Measurements from ENCODE around the gene ZNF823.
"Not testable (repeated sequence)": the region's sequence is repeated elsewhere in the genome, so short reads cannot be mapped to it uniquely, and the experiment has no call there.

Gene ZNF823

GRCh38 chr19:11738746-11739620 lies at the start of gene ZNF823:
Gene ZNF823 (minus strand): TSS chr19:11738946. CDS start chr19:11738819, 127 bp downstream.
- peak; percentile 100 for DNase-seq (ENCODE audit: low spot score)

GRCh38 chr19:11787536-11787935 lies 48.8 kb upstream of the ZNF823 start:
- DNase-seq (ENCODE audit: low spot score) = no peak

DNA sequence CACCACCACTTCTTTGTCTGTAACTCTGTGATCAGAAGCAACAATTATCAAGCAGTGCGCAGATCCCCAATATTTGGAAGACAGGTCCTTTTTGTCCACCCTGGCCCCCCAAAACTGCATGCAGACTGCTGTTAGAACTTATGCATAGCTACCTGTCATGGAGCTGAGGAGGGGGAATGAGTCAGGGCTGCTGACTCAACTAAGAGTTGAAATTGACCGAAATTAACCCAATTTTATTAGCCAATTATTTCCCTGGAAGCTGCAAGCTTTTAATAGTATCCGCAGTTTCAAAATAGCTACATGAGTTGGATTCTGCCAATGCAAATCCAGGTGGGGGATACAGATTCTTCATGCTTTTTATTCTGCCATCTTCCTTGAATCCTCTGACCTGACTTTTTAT lies 45.6 kb upstream of the ZNF823 start:
- no peak for DNase-seq (ENCODE audit: low spot score)

- no peak for DNase-seq (ENCODE audit: low spot score)
Measured at GRCh38 chr19:11783767-11784166, 45.0 kb upstream of the ZNF823 start.

GRCh38 chr19:11781295-11782057 lies 42.7 kb upstream of the ZNF823 start:
- no peak for DNase-seq (ENCODE audit: low spot score)

DNA sequence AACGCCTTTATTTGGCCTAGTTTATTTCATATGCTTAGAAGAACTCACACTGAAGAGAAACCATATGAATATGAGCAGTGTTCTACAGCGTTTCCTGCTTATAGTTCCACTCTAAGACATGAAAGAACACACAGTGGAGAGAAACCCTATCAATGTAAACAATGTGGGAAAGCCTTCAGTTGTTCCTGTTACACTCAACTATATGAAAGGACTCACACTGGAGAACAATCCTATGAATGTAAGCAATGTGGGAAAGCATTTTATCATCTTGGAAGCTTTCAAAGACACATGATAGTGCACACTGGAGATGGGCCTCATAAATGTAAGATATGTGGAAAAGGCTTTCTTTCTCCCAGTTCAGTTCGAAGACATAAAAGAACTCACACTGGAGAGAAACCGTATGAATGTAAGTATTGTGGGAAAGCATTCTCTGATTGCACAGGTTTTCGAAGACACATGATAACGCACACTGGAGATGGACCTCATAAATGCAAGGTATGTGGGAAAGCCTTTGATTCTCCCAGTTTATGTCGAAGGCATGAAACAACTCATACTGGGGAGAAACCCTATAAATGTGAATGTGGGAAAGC lies 41.8 kb upstream of the ZNF823 start:
- DNase-seq (ENCODE audit: low spot score) = no peak

GRCh38 chr19:11776669-11777068 lies 37.9 kb upstream of the ZNF823 start:
- not testable (repeated sequence) for DNase-seq (ENCODE audit: low spot score)

DNA sequence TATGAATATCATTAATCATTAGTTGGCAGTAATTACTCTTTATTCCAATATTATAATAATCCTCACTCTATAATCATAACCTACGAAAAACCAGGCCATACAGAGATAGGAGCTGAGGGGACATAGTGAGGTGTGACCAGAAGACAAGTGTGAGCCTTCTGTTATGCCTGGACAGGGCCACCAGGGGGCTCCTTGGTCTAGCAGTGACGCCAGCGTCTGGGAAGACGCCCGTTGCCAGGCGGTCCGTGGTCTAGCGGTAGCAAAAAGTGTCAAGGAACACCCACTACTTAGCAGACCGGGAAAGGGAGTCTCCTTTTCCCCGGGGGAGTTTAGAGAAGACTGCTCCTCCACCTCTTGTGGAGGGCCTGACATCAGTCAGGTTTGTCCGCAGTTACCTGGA lies 32.8 kb upstream of the ZNF823 start:
- not testable (repeated sequence) for DNase-seq (ENCODE audit: low spot score)

DNA sequence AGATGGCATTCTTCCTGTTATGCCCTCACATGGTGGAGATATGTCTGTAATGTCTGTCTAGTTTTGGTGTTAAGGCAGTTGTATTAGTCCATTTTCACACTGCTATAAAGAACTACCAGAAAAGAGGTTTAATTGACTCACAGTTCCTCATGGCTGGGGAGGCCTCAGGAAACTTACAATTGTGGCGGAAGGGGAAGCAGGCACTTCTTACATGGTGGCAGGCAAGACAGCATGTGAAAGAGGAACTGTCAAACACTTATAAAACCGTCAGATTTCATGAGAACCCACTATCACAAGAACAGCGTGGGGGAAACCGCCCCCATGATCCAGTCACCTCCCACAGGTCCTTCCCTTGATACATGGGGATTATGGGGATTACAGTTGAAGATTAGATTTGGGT lies 31.2 kb upstream of the ZNF823 start:
- no peak for DNase-seq (ENCODE audit: low spot score)

- peak; percentile 9 for DNase-seq (ENCODE audit: low spot score)
Measured at GRCh38 chr19:11767633-11768133, 28.9 kb upstream of the ZNF823 start.

DNA sequence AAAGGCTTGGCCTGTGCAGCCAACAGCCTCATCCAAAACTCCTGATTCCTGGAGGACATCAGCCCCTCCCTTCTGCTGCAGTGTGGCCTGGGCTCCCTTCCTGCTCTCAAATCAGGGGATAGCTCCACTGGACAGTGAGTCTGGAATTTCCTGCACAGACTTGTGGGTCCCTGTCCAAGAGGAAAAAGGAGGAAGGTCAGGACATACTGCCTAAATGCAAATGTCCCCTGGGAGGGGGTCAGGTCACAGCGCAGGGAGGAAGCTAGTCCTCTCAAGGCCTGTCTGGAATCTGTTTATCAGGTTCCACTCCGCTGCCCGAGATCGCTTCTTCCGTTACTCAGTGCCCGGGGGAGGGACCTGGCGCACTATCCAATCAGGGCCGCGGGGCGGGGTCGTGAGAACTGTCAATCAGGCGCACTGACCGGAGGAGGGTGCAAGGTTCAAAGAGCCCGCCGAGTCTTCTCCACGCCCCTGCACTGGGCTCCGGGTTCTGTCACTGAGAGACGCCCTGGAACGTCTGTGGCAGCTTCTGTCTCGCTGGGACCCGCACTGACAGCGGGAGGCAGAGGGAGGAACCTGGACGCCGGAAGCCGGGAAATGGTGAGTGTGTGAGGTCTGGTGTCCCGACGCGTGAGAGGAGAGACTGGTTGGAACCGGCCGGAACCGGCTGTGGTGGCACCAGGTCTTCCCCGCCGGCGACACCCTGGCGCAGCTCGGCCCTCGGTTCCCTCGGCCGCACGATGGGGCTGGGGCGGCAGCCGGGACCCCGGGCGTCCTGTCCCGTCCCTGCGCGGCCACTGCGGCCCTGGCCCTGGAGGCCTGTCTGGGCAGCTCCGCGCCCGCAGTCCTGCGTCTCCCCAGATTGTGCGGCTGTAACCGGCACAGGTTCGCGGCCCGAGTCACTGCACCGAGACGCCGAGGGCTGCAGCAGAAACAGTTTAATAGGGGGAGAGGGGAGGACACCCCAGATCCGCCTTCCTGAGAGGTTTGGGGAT lies 28.1 kb upstream of the ZNF823 start, which contains the start of gene ZNF441:
Gene ZNF441, plus strand, starts transcription at position 404 of the 995 bp plus-strand sequence. Its CDS starts 194 bp downstream, at position 598.
- peak; percentile 97 for DNase-seq (ENCODE audit: low spot score)

GRCh38 chr19:11763611-11764010 lies 24.9 kb upstream of the ZNF823 start:
- no peak for DNase-seq (ENCODE audit: low spot score)

DNA sequence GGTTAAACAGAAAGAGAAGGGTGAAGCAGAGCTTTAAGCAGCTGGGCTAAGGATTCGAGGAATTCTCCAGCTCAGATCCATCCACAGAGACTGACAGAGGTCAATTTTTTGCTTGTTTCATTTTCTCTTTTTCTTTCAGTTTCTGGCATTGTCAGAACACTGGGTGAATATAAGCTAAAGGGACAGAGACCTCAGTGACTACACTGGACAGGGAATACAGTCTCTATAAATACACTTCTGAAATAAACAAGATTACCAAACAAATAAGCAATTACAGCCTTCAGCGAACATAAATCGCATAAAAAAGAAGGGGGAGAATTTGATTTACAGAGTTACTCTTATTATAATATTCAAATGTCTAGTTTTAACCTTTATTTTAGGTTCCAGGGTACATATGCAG lies 24.4 kb upstream of the ZNF823 start:
- DNase-seq (ENCODE audit: low spot score) = no peak

GRCh38 chr19:11759805-11760204 lies 21.1 kb upstream of the ZNF823 start:
- DNase-seq (ENCODE audit: low spot score) = no peak

DNA sequence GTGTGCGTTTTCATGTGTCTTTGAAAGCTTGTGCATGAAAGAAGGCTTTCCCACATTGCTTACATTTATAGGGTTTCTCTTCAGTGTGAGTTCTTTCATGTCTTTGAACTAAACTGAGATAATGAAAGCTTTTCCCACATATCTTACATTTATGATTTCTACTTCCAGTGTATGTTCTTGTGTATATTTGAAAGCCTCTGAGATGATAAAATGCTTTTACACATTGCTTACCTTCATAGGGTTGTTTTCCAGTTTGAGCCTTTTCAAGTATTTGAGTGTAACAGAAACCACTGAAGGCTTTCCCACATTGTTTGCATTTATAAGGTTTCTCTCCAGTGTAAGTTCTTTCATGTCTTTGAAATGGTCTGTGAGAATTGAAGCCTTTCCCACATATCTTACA lies 18.2 kb upstream of the ZNF823 start:
- no peak for DNase-seq (ENCODE audit: low spot score)

GRCh38 chr19:11754663-11755062 lies 15.9 kb upstream of the ZNF823 start:
- no peak for DNase-seq (ENCODE audit: low spot score)

GRCh38 chr19:11752244-11752736 lies 13.5 kb upstream of the ZNF823 start:
- no peak for DNase-seq (ENCODE audit: low spot score)

- no peak for DNase-seq (ENCODE audit: low spot score)
Measured at GRCh38 chr19:11749751-11750150, 11.0 kb upstream of the ZNF823 start.

- no peak for DNase-seq (ENCODE audit: low spot score)
Measured at GRCh38 chr19:11747277-11747676, 8.5 kb upstream of the ZNF823 start.

- DNase-seq (ENCODE audit: low spot score) = no peak
Measured at GRCh38 chr19:11745869-11746268, 7.1 kb upstream of the ZNF823 start.

Data from pons (tissue), 1 donor.